Measurements from ENCODE around the gene BCR.

Gene BCR

DNA sequence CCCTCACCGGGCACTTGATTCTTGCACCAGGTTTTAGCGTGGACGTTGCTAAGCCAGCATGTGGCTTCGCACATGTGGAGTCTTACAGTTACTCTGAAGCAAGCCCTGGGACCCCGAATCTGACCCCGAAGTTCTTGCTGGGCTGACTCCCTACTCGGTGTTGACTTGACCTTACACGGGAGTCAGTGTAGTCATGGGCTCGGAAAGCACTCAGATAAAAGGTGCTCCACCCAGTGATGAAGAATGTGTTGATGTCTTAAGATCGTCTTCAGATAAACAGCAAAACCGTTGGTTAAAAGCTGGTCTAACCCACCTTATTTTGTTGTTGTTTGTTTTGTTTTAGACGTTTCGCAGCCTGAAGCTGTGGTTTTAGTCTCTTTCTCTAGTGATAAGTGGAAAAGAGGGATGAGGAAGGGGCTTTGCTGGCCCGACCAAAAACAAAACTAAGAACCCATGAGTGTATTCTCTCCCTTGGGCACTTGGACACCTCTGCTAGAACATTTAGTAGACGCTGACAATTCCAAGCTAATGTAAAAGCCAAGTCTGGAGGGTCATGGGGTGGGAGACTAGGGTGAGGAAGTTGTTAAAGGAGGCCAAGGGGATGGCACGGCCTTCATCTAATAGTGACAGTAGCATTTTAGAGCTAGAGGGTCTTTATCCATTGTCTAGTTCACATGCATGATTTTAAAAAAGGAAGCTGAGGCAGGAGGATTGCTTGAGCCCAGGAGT is 69.9 kb downstream of the BCR start:
- no peak for DNase-seq

GRCh38 chr22:23250785-23251363 is 70.6 kb downstream of the BCR start:
- no peak for DNase-seq

- DNase-seq = no peak
Observed at GRCh38 chr22:23251445-23252093, 71.3 kb downstream of the BCR start.

DNA sequence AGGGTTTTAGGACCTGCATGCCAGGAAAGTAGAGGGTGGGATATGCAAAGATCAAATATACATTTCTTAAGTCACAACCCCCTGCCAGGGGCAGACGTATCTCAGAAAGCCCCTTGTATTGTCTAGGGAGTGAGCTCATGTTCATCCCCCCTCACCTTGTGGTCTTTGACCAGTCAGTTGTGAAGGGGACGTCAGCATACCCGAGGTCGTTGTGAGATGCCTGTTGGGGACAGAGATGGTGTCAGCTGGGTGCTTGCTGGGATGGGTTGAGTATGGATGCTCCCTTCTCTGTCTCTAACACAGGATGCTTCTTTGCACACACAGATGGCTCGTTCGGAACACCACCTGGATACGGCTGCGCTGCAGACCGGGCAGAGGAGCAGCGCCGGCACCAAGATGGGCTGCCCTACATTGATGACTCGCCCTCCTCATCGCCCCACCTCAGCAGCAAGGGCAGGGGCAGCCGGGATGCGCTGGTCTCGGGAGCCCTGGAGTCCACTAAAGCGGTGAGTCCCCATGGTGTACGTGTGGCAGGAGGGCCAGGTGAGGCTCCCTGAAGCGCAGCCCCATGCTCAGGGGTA is 73.3 kb downstream of the BCR start:
- no peak for DNase-seq

DNA sequence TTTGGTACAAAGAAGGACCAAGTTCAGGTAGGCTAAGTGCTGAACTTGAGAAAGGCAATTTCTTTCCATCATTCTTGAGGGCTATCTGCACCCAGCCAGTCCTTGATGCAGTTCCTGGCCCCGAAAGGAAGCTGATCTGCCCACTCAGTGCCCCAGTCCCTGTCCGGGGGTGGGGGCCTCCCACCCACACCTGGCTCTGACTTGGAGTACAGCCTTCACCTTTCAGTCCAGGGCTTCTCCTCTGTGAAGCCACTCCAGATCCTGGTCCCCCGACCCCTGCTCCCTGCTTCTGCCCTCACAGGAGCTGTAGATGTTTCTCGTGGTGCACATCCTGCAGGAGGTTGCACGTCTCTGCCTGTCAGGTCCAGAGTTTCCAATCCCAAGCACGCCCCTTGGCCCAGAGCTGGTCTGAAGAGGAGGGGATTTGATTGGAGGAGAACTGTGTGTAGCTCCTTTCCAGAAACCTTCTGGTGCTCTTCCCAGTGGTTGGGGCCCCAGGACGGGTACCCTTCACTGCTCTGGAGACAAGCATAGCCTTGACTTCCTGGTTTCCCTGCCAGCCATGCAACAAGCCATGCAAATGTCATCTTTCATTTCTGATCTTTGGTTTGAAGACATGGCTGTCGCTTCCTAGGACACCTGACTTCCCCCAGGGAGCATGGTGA is 75.3 kb downstream of the BCR start:
- no peak for DNase-seq

- no peak for DNase-seq
Observed at GRCh38 chr22:23256171-23256932, 76.0 kb downstream of the BCR start.

DNA sequence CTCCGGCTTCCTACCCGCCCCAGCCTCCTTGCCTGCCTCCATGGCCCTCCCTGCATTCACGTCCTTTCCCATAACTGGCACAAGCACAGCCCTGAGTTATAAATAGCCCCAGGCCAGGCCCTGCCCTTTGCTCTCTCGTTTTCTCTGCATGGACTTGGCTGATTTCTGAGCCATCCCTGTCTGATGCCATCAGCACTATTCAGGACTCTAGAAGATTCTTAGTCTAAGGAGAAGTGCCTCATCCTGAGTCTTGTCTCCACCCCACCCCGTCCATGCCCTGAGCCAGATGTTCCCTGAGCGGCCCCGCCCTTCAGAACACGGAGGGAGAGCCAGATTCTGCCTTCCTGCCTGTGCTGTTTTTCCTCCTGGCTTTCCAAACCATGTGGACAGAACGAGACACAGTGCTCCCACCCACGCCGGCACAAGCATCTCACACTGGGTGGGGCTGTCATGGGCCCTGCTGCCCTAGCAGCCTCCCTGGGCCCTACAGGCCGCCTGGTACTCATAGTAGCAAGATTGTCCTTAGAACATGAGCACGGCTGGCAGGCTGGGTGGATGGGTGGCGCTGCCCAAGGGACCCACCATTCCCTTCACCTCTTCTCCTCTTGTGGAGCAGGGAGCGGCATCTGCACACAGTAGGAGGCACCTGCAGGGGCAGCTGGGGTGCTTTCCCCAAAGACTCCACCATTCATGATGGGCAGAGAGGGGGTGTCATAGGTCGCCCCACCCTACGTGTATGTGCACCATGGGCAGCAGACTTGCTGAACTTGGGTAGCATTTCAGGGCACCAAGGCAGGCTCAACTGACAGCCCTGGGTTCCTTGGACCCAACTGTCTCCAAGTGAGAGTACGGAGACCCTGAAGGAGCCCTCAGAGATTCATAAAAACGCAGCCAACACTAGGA is 76.9 kb downstream of the BCR start:
- no peak for DNase-seq

GRCh38 chr22:23257889-23258825 is 77.8 kb downstream of the BCR start:
- DNase-seq = no peak

DNA sequence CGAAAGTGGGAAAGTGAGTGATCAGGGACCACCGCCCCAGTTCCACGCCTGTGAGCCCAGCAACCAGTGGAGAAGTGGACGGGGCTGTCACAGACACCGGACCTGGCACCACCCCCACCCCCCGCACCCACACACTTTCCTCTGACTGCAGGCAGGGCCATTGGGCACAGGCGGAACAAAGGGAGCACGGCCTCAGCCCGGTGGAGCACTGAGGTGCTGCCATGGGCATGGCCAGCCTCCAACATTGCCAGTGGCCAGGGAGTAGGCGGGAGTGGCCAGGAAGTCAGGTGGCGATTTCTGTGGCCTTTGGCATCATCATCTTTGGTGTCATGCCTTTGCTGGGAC is 78.5 kb downstream of the BCR start:
- DNase-seq = no peak

- no peak for DNase-seq
Observed at GRCh38 chr22:23259916-23260644, 79.8 kb downstream of the BCR start.

- DNase-seq = no peak
Observed at GRCh38 chr22:23260645-23261581, 80.6 kb downstream of the BCR start.

GRCh38 chr22:23261900-23262450 is 81.7 kb downstream of the BCR start:
- DNase-seq = no peak

- no peak for DNase-seq
Observed at GRCh38 chr22:23262518-23263332, 82.4 kb downstream of the BCR start.

DNA sequence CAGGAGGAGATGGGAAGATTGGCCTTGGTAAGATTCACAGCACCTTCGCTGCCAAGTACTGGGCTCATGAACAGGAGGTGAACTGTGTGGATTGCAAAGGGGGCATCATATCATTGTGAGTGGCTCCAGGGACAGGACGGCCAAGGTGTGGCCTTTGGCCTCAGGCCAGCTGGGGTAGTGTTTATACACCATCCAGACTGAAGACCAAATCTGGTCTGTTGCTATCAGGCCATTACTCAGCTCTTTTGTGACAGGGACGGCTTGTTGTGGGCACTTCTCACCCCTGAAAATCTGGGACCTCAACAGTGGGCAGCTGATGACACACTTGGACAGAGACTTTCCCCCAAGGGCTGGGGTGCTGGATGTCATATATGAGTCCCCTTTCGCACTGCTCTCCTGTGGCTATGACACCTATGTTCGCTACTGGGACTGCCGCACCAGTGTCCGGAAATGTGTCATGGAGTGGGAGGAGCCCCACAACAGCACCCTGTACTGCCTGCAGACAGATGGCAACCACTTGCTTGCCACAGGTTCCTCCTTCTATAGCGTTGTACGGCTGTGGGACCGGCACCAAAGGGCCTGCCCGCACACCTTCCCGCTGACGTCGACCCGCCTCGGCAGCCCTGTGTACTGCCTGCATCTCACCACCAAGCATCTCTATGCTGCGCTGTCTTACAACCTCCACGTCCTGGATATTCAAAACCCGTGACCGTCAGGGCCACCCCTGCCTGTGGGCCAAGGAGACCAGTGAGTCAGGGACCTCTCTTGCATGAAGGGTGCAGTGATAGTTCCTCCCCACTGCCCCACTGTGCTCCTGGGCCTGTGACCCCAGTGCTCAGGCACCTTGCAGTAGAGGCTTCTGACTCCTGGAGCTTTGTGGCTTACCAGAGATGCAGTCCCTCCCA is 83.6 kb downstream of the BCR start:
- DNase-seq = no peak

DNA sequence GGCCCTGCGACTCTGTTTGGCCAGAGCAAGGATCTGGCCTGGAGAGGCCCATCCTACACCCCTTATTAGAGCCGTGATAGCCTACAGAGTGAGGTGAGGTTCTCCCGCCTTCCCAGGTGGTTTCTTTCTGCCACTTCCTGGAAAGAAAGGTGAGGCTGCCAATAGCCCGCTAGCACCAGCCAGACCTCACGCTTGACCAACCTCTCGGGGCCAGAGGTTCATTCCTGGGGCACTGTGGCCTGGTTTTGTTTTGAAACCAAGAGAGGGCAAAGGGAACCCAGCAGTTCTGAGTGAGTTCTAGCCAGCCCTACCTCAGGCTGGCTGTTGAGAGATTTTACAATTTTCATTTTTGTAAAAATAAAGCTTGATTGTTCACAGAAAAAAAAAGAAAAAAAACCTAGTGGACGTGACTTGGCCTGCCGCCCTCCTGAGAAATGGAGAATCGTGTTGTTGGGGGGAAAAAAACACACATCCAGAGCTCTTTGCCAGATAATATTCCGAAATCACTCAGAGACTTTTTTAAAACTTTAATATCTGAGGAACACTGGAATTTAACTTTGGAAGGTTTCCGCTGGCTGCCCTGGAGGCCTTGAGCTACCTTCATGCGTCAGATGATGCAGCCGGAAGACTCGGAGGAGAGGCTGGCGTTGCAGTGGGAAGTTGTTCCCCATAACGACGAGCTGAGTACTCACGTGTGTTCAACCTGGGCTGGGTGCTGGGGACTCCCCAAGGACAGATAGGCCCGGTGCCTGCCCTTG is 84.5 kb downstream of the BCR start:
- DNase-seq = no peak

DNA sequence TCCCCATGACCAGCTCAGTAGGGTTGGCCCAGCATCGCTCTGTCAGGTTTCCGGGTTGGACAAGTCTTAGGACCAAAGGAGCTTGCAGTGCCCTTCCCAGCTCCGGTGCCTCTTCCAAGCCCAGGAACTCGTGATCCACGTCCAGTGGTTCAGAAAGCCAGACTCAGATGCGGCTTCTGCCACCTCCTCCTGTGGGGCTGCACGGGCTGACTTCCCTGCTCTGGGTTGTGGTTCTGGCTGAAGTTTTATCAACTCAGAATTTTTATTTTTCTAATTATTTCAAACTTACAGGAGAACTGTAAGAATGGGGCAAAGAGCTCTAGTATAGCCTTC is 85.0 kb downstream of the BCR start:
- no peak for DNase-seq

Measured in DMS79 (cell line).